COLO668 (cell line): ENCODE results near the gene MT2A.
"Not testable (repeated sequence)": the region's sequence is repeated elsewhere in the genome, so short reads cannot be mapped to it uniquely, and the experiment has no call there.

Experiments
- DNase-seq: peaks from one replicate; lab custom pipeline; 2025; ENCODE audit not compliant: unreplicated experiment; lab: John Stamatoyannopoulos, UW

Gene MT2A

GRCh38 chr16:56608043-56608875, at the start of gene MT2A:
TSS of gene MT2A (plus strand) at chr16:56608584. CDS start at chr16:56608656, 72 bp downstream.
- DNase-seq, result peak; percentile 95

- DNase-seq, result no peak
Observed at GRCh38 chr16:56559109-56559508, 49.3 kb upstream of the MT2A start.

DNA sequence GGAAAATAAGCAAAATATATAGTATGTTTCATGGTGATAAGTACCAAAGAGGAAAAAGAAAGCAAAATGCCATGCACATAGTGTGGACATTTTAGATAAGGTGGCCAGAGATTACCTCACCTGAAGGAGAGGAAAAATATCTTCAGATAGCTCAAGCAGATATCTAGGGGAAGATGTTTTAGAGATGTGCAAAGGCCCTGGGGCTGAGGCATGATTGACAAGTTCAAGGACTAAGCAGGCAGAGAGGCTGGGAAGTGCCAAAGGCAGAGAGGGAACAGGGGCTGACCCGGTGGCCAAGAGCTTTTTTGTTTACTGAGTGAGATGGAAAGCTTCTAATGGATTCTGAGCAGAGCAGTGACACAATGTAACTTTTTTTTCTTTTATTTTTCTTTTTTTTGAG, 47.9 kb upstream of the MT2A start:
- DNase-seq, result no peak

- DNase-seq, result no peak
Observed at GRCh38 chr16:56561126-56561525, 47.3 kb upstream of the MT2A start.

GRCh38 chr16:56564793-56565477, 43.4 kb upstream of the MT2A start, which contains the start of gene MT4:
TSS of gene MT4 (plus strand) at chr16:56565073. CDS start at chr16:56565129, 56 bp downstream.
- DNase-seq, result no peak

- no peak for DNase-seq
Observed at GRCh38 chr16:56569971-56570370, 38.4 kb upstream of the MT2A start.

DNA sequence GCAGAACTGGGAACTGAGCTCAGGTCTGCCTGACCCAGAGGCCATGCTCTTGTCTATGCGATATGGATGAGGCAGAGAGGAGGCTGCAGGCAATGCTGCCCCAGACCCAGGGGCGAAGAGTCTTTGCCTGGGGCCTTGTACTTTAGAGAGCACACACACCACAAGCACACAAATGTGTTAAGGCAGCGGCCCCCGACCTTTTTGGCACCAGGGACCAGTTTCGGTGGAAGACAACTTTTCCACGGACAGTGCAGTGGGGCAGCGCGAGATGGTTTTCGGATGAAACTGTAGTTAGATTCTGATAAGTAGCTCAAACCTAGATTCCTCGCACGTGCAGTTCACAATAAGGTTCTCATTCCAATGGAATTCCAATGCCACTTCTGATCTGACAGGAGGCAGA, 36.9 kb upstream of the MT2A start:
- no peak for DNase-seq

GRCh38 chr16:56574625-56575024, 33.8 kb upstream of the MT2A start:
- DNase-seq, result no peak

GRCh38 chr16:56576585-56577299, 31.6 kb upstream of the MT2A start:
- DNase-seq, result peak; percentile 60

DNA sequence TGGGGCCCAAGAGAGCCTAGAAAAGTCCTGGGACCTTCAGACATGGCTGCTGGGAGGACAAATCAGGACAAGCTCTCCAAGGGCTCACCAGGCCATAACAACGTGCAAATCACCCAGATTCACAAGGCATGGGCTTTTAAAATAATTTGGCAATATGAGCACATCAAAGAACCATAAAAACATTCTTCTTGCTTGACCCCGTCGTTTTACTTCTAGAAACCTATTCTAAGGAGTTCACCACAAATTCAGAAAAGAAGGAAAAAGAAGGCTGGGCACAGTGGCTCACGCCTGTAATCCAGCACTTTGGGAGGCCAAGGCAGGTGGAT, 31.1 kb upstream of the MT2A start:
- no peak for DNase-seq

GRCh38 chr16:56580391-56581048, 27.9 kb upstream of the MT2A start:
- DNase-seq, result no peak

DNA sequence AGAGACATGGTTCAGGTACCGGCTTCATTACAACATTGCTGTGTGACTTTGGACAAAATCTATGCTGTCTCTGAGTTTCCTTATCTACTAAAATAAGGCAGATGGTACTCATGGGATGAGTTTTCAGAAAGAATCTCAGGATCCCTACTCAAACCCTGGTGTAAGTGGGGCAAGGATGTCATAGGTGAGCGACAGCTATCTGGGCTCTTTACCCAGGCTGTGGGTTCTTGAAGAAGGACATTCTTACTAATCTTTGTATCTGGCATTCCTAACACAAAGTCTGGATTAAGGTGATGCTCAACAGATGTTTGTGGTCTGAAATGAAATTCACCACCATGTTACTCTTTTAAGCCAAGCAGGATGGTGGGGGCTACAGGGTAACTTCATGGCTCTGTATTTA, 25.5 kb upstream of the MT2A start:
- DNase-seq, result not testable (repeated sequence)

GRCh38 chr16:56583351-56584168, 24.8 kb upstream of the MT2A start:
- no peak for DNase-seq

- DNase-seq, result no peak
Observed at GRCh38 chr16:56584276-56584675, 24.1 kb upstream of the MT2A start.

DNA sequence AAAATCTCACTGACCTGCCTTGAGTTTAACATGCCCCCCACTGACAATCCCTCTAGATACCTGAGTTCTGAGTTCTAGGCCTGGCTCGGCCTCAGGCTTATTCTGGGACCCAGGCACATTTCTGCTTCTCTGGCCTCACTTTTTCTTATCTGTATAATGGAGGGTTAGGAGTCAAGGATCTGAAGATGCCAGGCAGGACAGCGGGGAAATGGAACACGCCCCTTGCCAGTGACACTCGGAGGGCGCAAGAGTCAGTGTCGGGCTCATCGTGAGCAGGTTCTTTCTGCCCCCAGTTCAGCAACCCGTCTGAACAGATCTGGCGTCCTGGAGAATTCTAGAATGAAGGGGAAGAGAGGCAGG, 19.6 kb upstream of the MT2A start:
- DNase-seq, result no peak

DNA sequence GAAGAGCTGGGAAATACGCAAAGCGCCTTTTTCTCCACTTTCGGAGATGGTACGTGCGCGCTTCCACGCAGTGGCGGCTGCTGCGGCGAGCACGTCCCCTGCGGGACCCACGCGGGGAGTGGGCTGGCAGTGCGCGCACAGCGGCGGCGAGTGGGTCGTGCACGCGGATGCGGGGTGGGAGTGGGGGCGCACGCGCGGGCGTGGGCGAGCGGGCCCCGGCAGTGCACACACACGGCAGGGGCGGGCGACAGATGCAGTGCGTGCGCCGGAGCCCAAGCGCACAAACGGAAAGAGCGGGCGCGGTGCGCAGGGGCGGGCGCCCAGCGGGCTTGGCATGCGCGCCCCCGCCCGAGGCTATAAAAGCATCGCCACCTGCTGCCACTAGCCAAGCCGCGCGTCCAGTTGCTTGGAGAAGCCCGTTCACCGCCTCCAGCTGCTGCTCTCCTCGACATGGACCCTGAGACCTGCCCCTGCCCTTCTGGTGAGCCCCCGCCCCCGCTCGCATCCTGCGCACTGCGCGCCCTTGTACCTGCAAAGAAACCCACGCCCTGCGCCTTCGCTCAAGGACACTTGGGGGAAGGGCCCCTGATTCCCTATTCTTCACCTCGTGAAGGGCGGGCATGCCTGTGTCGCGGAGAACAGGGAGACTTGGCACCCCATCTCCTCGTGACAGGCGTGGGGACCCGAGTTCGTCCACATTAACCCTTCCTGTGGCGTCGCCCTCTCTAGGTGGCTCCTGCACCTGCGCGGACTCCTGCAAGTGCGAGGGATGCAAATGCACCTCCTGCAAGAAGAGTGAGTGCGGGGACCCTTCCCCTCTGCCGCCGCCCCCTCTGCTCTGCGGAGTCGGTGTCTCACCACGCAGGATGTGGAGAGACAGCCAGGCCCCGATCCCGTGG, 19.0 kb upstream of the MT2A start, which contains the start of gene MT3:
TSS of gene MT3 (plus strand) at position 388 of the 899 bp plus-strand sequence. CDS start at position 451, 63 bp downstream.
- peak; percentile 81 for DNase-seq

DNA sequence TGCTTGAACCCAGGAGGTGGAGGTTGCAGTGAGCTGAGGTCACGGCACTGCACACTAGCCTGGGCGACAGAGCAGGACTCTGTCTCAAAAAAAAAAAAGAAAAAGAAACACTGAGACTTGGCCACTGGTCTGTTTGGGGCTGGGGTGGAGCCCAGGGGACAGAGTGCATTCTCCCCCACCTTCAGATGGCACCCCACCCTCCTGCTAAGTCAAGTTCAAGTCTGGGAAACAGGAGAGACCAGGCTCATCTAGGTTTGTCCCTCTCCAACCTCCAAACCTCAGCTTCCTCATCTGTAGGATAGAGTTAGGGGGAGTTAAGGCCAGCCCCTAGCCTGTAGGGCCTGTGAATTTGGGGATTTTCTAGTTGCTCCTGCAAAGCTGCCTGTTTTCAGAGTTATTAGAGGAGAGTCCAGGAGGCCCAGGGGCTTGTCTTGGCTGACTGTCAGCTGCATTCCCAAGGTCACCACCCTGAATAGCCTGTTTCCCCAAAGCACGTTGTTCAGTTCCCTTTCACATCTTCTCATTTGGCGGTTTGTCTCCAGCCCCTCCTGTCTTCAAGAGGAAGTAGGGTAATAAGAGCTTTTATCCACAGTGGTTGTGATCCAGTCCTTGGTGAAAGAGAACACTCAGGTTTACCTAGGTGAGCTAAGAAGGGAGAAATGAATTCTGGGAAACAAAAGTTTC, 16.9 kb upstream of the MT2A start:
- no peak for DNase-seq

DNA sequence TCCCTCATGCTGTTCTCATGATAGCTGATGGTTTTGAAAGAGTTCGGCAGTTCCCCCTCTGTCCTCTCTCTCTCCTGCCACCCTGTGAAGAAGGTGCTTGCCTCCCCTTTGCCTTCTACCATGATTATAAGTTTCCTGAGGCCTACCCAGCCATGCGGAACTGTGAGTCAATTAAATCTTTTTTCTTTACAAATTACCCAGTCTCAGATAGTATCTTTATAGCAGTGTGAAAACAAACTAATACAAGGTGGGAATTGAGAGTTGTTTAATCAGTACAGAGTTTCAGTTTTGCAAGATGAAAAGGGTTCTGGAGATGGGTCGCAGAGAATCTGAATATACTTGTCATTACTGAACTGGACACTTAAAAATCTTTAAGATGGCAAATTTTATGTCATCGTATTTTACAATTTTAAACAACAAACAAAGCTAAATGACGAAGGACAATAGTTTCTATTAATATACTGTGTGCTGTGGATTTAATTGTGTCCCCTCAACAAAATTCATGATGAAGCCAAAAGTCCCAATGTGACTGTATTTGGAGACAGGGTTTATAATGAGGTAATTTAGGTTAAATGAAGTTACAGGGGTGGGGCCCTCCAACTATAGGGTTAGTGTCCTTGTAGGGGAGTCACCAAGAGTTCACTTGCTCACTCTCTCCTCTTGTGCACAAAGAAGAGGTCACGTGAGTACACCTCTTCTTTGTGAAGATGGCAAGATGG, 14.7 kb upstream of the MT2A start:
- DNase-seq, result no peak
